Mesenchymal stem cell (in vitro differentiated cells and primary cell): ENCODE data around the gene ZNF846. TPM values are rescaled to one million over a fixed set of nuclear protein-coding genes. Genes with fewer than 3 reads are reported as not detected.
A peak's percentile ranks its signal among the peaks of the same experiment; 100 is the strongest.

ENCODE experiments used
- DNase-seq: peaks from one replicate; pipeline ENCODE4 v3.0.0-alpha.2; 2013
- H2AFZ ChIP-seq: one replicate; pipeline ENCODE4 v1.6.1; 2013; ENCODE audit warnings: low read depth, mild to moderate bottlenecking, control low read depth, inconsistent platforms, low read length, moderate library complexity
- H2AK5ac ChIP-seq: 2 replicates; pipeline ENCODE4 v1.6.1; 2013; ENCODE audit warnings: low read length, moderate library complexity, mild to moderate bottlenecking, inconsistent platforms; ENCODE audit not compliant: severe bottlenecking
- H2BK120ac ChIP-seq: one replicate; pipeline ENCODE4 v1.6.1; 2013; ENCODE audit warnings: low read depth, mild to moderate bottlenecking, inconsistent platforms, low read length, moderate library complexity
- H2BK12ac ChIP-seq, 2 experiments: one replicate each; pipeline ENCODE4 v1.6.1; 2013; ENCODE audit warnings: inconsistent platforms in 2 of 2, low read length in 2 of 2, mild to moderate bottlenecking in 2 of 2, moderate library complexity in 2 of 2, control low read depth in 1 of 2
- H2BK15ac ChIP-seq: one replicate; pipeline ENCODE4 v1.6.1; 2013; ENCODE audit warnings: mild to moderate bottlenecking, low read depth, inconsistent platforms; ENCODE audit not compliant: poor library complexity, severe bottlenecking
- H2BK5ac ChIP-seq: 2 replicates; pipeline ENCODE4 v1.6.1; 2013; ENCODE audit warnings: low read depth, mild to moderate bottlenecking, low read length, control low read depth, inconsistent platforms; ENCODE audit not compliant: poor library complexity, severe bottlenecking
- H3K14ac ChIP-seq, 2 experiments: one replicate each; pipeline ENCODE4 v1.6.1; 2013; ENCODE audit warnings: inconsistent platforms in 2 of 2, low read length in 2 of 2, control low read depth in 1 of 2, mild to moderate bottlenecking in 1 of 2, moderate library complexity in 1 of 2
- H3K18ac ChIP-seq, 2 experiments: one replicate each; pipeline ENCODE4 v1.6.1; 2013; ENCODE audit warnings: inconsistent platforms in 2 of 2, low read length in 2 of 2, control low read depth in 1 of 2, low read depth in 1 of 2, mild to moderate bottlenecking in 1 of 2
- H3K23ac ChIP-seq, 2 experiments: one replicate each; pipeline ENCODE4 v1.6.1; 2013; ENCODE audit warnings: inconsistent platforms in 2 of 2, low read length in 2 of 2, mild to moderate bottlenecking in 2 of 2, moderate library complexity in 2 of 2, control low read depth in 1 of 2
- H3K27ac ChIP-seq: 2 replicates; pipeline ENCODE4 v1.5.1; 2013; ENCODE audit warnings: mild to moderate bottlenecking, moderate library complexity, low read length, control low read depth, inconsistent platforms; ENCODE audit not compliant: poor library complexity, severe bottlenecking
- H3K27me3 ChIP-seq, 2 experiments: 2 replicates each; pipeline versions ENCODE4 v1.6.1 to v1.7.0; 2013; ENCODE audit warnings: low read length in 2 of 2, mild to moderate bottlenecking in 2 of 2, moderate library complexity in 2 of 2, control low read depth in 1 of 2, inconsistent platforms in 1 of 2; ENCODE audit not compliant: control insufficient read depth in 1 of 2, insufficient read depth in 1 of 2
- H3K36me3 ChIP-seq, 2 experiments: 2 replicates each; pipeline versions ENCODE4 v1.6.1 to v1.7.0; 2013; ENCODE audit warnings: low read length in 2 of 2, control low read depth in 1 of 2, inconsistent platforms in 1 of 2, low read depth in 1 of 2, mild to moderate bottlenecking in 1 of 2; ENCODE audit not compliant: insufficient read depth in 2 of 2, control insufficient read depth in 1 of 2
- H3K4ac ChIP-seq, 2 experiments: one replicate each; pipeline ENCODE4 v1.6.1; 2013; ENCODE audit warnings: inconsistent platforms in 2 of 2, low read length in 2 of 2, mild to moderate bottlenecking in 2 of 2, moderate library complexity in 2 of 2, control low read depth in 1 of 2, low read depth in 1 of 2
- H3K4me1 ChIP-seq: 2 replicates; pipeline ENCODE4 v1.6.1; 2013; ENCODE audit warnings: low read depth, low read length, control low read depth; ENCODE audit not compliant: control insufficient read depth, insufficient read depth
- H3K4me2 ChIP-seq: 2 replicates; pipeline ENCODE4 v1.6.1; 2013; ENCODE audit warnings: low read length, mild to moderate bottlenecking, inconsistent platforms; ENCODE audit not compliant: poor library complexity, severe bottlenecking
- H3K4me3 ChIP-seq, 2 experiments: 2 replicates each; pipeline versions ENCODE4 v1.5.1 to v1.7.0; 2013; ENCODE audit warnings: low read length in 2 of 2, mild to moderate bottlenecking in 2 of 2, control low read depth in 1 of 2, low read depth in 1 of 2; ENCODE audit not compliant: insufficient read depth in 1 of 2
- H3K79me1 ChIP-seq: replicated peaks from 2 replicates; pipeline ENCODE4 v1.6.1; 2013; ENCODE audit warnings: mild to moderate bottlenecking, control low read depth, low read length, inconsistent platforms; ENCODE audit not compliant: poor library complexity, severe bottlenecking
- H3K9ac ChIP-seq: 2 replicates; pipeline ENCODE4 v1.7.0; 2013; ENCODE audit warnings: mild to moderate bottlenecking, low read length, moderate library complexity
- H3K9me3 ChIP-seq: 2 replicates; pipeline ENCODE4 v1.7.0; 2013; ENCODE audit warnings: mild to moderate bottlenecking, low read length; ENCODE audit not compliant: control insufficient read depth
- H4K8ac ChIP-seq: one replicate; pipeline ENCODE4 v1.6.1; 2013; ENCODE audit warnings: inconsistent platforms, mild to moderate bottlenecking, low read length, moderate library complexity
- H4K91ac ChIP-seq: one replicate; pipeline ENCODE4 v1.6.1; 2013; ENCODE audit warnings: mild to moderate bottlenecking, low read length, inconsistent platforms
- WGBS: methylation state at CpG from one replicate; pipeline ENCODE4 v1.1.7; 2013; ENCODE audit warnings: mixed read lengths; 5-methylcytosine and 5-hydroxymethylcytosine counted together
- polyA plus RNA-seq, 2 experiments: library from polyadenylated mRNA; stranded (reverse); fragments of 200-250 nt; gene quantifications; one replicate each; pipeline ENCODE4 v1.2.3, GENCODE V29; 2013

The ZNF846 gene
- 9.8 TPM for polyA plus RNA-seq (2013, experiment 1 of 2)
- 11.5 TPM for polyA plus RNA-seq (2013, experiment 2 of 2)

DNA sequence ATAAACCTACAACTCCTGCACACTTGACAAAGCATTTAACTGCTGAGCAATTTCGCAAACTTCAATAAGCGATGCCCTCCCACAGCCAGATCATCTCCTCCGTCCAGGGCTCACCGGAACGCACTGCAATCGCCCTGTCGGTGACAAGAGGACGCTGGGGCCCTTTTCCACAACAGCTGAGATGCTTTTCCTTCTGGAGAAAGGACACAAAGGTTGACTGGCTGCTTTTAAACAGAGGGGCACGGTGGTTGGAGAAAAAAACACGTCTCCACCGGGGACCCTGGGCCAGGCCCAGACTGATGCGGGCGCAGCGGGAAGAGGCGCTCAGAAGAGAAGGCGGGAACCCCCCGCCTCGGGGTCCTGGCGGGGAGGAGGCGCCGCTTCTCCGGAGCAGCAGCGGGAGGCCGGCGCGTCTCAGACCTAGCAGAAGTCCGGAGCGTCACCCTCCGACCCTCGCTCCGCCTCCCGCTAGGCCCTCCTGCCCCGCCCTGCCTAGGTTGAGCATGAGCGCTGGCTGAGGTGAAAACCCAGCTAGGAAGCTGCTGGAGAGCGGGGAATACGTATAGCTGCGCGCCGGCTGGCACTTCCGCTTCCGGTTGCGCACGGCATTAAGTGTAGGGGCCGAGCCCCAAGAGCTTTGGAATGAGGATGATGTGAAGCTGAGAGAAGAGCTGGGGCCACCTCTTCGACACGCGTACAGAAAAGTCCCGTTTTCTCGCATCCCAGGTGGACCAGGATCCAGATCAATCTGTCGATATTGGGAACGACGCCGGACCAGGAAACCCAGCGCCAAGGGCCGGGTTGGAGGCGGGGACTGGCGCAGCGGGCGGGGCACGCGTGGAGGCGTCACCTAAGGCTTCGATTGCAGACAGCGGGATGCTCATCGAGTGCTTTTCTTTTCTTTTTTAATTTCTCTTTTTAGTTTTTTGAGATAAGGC, at the start of gene ZNF846:
Gene ZNF846, minus strand, starts transcription at position 564 of the 938 bp plus-strand sequence. CDS start 3,788 bp downstream, outside the sequence.
- Histone ChIP-seq H3K9me3 (peaks cover 13% of the 10 kb centered on the region), H3K23ac (peak within 1 kb of the TSS in 1 of 2 experiments; percentile 15), H3K79me1 (peaks cover 19% of the 10 kb centered on the region), H3K27me3 (no peaks in the 10 kb centered on the region), H2AK5ac (no peak within 1 kb of the TSS), H3K27ac (peak within 1 kb of the TSS; percentile 97), H2BK120ac (peak within 1 kb of the TSS; percentile 49), H3K4ac (peak within 1 kb of the TSS; percentile 2 to 77), H3K36me3 (peaks cover 21 to 29% of the 10 kb centered on the region in 2 experiments), H2BK15ac (no peak within 1 kb of the TSS), H3K4me1 (peaks cover 3% of the 10 kb centered on the region), H3K9ac (peak within 1 kb of the TSS; percentile 95), H4K91ac (peak within 1 kb of the TSS; percentile 90), H3K4me2 (peak within 1 kb of the TSS; percentile 75), H2BK5ac (peak within 1 kb of the TSS; percentile 95), H2AFZ (peak within 1 kb of the TSS; percentile 68), H3K14ac (peak within 1 kb of the TSS in 1 of 2 experiments; percentile 83), H3K18ac (peak within 1 kb of the TSS; percentile 67 to 99), H4K8ac (peak within 1 kb of the TSS; percentile 89), H3K4me3 (peak within 1 kb of the TSS; percentile 69 to 88), H2BK12ac (peak within 1 kb of the TSS in 1 of 2 experiments; percentile 12)
- DNase-seq = peak; percentile 97
- under 1% methylated on average over 63 of the region's 65 CpGs for WGBS

DNA sequence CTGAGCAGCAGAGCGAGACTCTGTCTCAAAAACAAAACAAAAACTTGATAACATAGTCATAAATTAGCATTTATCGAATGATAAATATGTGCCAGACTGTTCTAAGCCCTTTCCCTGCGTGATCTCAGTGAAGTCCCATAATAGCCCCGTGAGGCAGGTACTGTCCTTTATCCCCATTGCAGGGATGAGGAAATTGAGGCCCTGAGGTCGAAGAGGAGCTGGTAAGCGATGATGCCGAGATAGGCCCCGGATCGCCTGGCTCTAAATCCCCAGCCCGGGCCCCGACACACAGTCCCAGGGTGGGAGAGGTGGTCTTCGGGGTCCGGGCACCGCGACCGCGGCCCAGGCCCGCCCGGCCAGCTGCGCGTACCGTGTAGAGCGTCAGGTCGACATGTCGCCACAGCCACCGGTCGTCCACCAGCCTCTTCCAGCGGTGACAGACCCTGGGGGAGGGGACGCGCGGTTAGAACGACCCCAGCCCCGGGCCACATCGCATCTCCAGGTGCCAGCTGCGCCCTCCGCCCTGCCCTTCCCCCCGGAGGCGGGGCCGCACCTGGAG, 49.7 kb upstream of the ZNF846 start:
- Histone ChIP-seq H2AK5ac (peak overlapping the region; percentile 30), H3K9me3 (no peaks in the 10 kb centered on the region), H3K4me3 (peak overlapping the region; percentile 89 to 99), H3K4me1 (peaks cover 9% of the 10 kb centered on the region), H3K4ac (peak overlapping the region; percentile 5 to 73), H3K79me1 (peaks cover 14% of the 10 kb centered on the region), H3K23ac (no peak overlapping the region), H3K27me3 (no peaks in the 10 kb centered on the region), H3K9ac (peak overlapping the region; percentile 97), H2BK15ac (peak overlapping the region; percentile 39), H2AFZ (peak overlapping the region; percentile 0), H2BK12ac (no peak overlapping the region), H3K14ac (peak overlapping the region in 1 of 2 experiments; percentile 15), H4K8ac (peak overlapping the region; percentile 79), H2BK120ac (no peak overlapping the region), H3K36me3 (peaks cover 6 to 12% of the 10 kb centered on the region in 2 experiments), H3K27ac (peak overlapping the region; percentile 99), H2BK5ac (no peak overlapping the region), H3K18ac (peak overlapping the region; percentile 64 to 88), H4K91ac (peak overlapping the region; percentile 94), H3K4me2 (peak overlapping the region; percentile 72)
- no peak for DNase-seq
- 4% methylated on average over 35 of the region's 39 CpGs for WGBS

DNA sequence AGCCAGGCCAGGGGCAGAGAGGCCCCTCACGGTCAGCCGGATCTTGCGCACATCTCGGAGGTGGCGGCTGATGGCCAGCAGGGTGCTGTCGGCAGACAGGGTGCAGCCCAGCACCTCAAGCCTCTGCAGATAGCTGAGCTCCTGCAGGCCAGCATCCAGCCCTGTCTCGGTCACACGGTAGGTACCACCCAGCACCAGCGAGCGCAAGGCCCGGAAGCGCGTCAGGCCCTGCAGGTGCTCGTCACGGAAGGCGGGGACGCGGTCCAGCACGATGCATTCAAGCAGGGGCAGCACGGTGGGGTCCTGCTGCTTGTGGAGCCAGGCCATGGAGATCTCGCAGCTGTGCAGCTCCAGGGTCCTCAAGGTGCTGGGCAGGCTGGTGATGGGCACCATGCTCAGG, 42.6 kb upstream of the ZNF846 start:
- no peaks in the 10 kb centered on the region for H3K27me3 ChIP-seq
- peaks cover 29% of the 10 kb centered on the region for H3K79me1 ChIP-seq
- H2BK5ac ChIP-seq = no peak overlapping the region
- H3K4me1 ChIP-seq = peaks cover 12% of the 10 kb centered on the region
- H3K36me3 ChIP-seq = peaks cover 59 to 65% of the 10 kb centered on the region in 2 experiments
- H4K91ac ChIP-seq = peak overlapping the region; percentile 11
- H4K8ac ChIP-seq = no peak overlapping the region
- H3K4me3 ChIP-seq = no peak overlapping the region
- H2BK120ac ChIP-seq = no peak overlapping the region
- no peaks in the 10 kb centered on the region for H3K9me3 ChIP-seq
- H3K23ac ChIP-seq = no peak overlapping the region
- H3K18ac ChIP-seq = no peak overlapping the region
- no peak overlapping the region for H2AFZ ChIP-seq
- 99% methylated on average over 21 of the region's 21 CpGs for WGBS
- H2AK5ac ChIP-seq = no peak overlapping the region
- no peak for DNase-seq
- H3K14ac ChIP-seq = no peak overlapping the region
- no peak overlapping the region for H2BK15ac ChIP-seq
- H3K4me2 ChIP-seq = no peak overlapping the region
- H3K4ac ChIP-seq = no peak overlapping the region
- no peak overlapping the region for H2BK12ac ChIP-seq
- H3K27ac ChIP-seq = no peak overlapping the region
- H3K9ac ChIP-seq = no peak overlapping the region
